CD14-positive monocyte (primary cell): Measurements from ENCODE around the gene ARHGAP21. TPM values are rescaled to one million over a fixed set of nuclear protein-coding genes. Genes with fewer than 3 reads are reported as not detected.

ENCODE experiments used
- DNase-seq, 3 donors: peaks; one replicate each; pipeline ENCODE4 v3.0.0-alpha.2; 2011 to 2022
- H2AFZ ChIP-seq: 2 replicates; pipeline ENCODE4 v1.6.0; 2012; ENCODE audit warnings: mild to moderate bottlenecking, low read depth, low read length, inconsistent platforms; ENCODE audit not compliant: insufficient read depth, poor library complexity, severe bottlenecking
- H3K27ac ChIP-seq, 2 donors: 1 replicate in 1 of 2; 2 replicates in 1 of 2; pipeline ENCODE4 v1.5.1; 2012 to 2013; ENCODE audit warnings: low read length in 2 of 2, control low read depth in 1 of 2, inconsistent platforms in 1 of 2, low read depth in 1 of 2, mild to moderate bottlenecking in 1 of 2
- H3K27me3 ChIP-seq, 2 donors: one replicate each; pipeline versions ENCODE4 v1.6.0 to v1.6.1; 2011 to 2013; ENCODE audit warnings: low read length in 2 of 2; ENCODE audit not compliant: control insufficient read depth in 2 of 2, insufficient read depth in 2 of 2
- H3K36me3 ChIP-seq, 2 donors: replicated peaks in 1 of 2; 1 replicate in 1 of 2; 2 replicates in 1 of 2; pipeline versions ENCODE4 v1.5.1 to v1.6.1; 2012 to 2013; ENCODE audit warnings: low read length in 2 of 2, control low read depth in 1 of 2, inconsistent platforms in 1 of 2, mild to moderate bottlenecking in 1 of 2; ENCODE audit not compliant: insufficient read depth in 2 of 2, control insufficient read depth in 1 of 2
- H3K4me1 ChIP-seq, 2 donors: 1 replicate in 1 of 2; 2 replicates in 1 of 2; pipeline versions ENCODE4 v1.5.1 to v1.6.1; 2012 to 2013; ENCODE audit warnings: low read length in 2 of 2, control low read depth in 1 of 2, inconsistent platforms in 1 of 2, mild to moderate bottlenecking in 1 of 2, moderate library complexity in 1 of 2; ENCODE audit not compliant: insufficient read depth in 2 of 2, control insufficient read depth in 1 of 2
- H3K4me2 ChIP-seq: replicated peaks from 2 replicates; pipeline ENCODE3; 2012; ENCODE audit warnings: low read length, moderate library complexity, mild to moderate bottlenecking; ENCODE audit not compliant: poor library complexity, severe bottlenecking; ENCODE audit errors: extremely low read depth
- H3K4me3 ChIP-seq, 3 experiments: fragments of 200-600 bp in 1 of 3; sonication (generic) in 1 of 3; replicated peaks in 1 of 3; 1 replicate in 2 of 3; 2 replicates in 1 of 3; pipeline ENCODE4 v1.5.1; 2011 to 2013; ENCODE audit warnings: low read length in 3 of 3, mild to moderate bottlenecking in 3 of 3, control low read depth in 2 of 3, low read depth in 2 of 3, inconsistent platforms in 1 of 3, moderate library complexity in 1 of 3
- H3K79me2 ChIP-seq: 2 replicates; pipeline ENCODE4 v1.6.0; 2012; ENCODE audit warnings: mild to moderate bottlenecking, control low read depth, inconsistent platforms, low read length, moderate library complexity; ENCODE audit not compliant: insufficient read depth
- H3K9ac ChIP-seq: 2 replicates; pipeline ENCODE4 v1.6.0; 2017; ENCODE audit warnings: low read length, mild to moderate bottlenecking; ENCODE audit not compliant: insufficient read depth, poor library complexity, severe bottlenecking
- H3K9me3 ChIP-seq, 2 donors: replicated peaks in 1 of 2; 1 replicate in 1 of 2; 2 replicates in 1 of 2; pipeline versions ENCODE4 v1.5.1 to v1.6.1; 2012 to 2013; ENCODE audit warnings: low read length in 2 of 2, control low read depth in 1 of 2; ENCODE audit not compliant: control insufficient read depth in 1 of 2, insufficient read depth in 1 of 2
- H4K20me1 ChIP-seq: 2 replicates; pipeline ENCODE4 v1.6.0; 2012; ENCODE audit warnings: mild to moderate bottlenecking, low read length, control low read depth, moderate library complexity; ENCODE audit not compliant: insufficient read depth
- H3K27ac Mint-ChIP-seq, 7 donors: one replicate each; pipeline ENCODE4 v1.8.0; 2020; ENCODE audit warnings: mild to moderate bottlenecking in 7 of 7, mixed read lengths in 7 of 7, moderate library complexity in 6 of 7, inconsistent platforms in 2 of 7
- H3K27me3 Mint-ChIP-seq, 3 donors: one replicate each; pipeline ENCODE4 v1.8.0; 2021 to 2022; ENCODE audit warnings: low read depth in 3 of 3, mild to moderate bottlenecking in 3 of 3, mixed read lengths in 3 of 3, moderate library complexity in 3 of 3, inconsistent platforms in 1 of 3
- H3K36me3 Mint-ChIP-seq, 2 donors: one replicate each; pipeline ENCODE4 v1.8.0; 2020; ENCODE audit warnings: mixed read lengths in 2 of 2, inconsistent platforms in 1 of 2, mild to moderate bottlenecking in 1 of 2
- H3K4me1 Mint-ChIP-seq: one replicate; pipeline ENCODE4 v1.8.0; 2020; ENCODE audit warnings: mild to moderate bottlenecking, mixed read lengths
- H3K4me3 Mint-ChIP-seq, 2 donors: one replicate each; pipeline ENCODE4 v1.8.0; 2020; ENCODE audit warnings: mild to moderate bottlenecking in 2 of 2, mixed read lengths in 2 of 2, moderate library complexity in 1 of 2
- H3K9me3 Mint-ChIP-seq, 7 donors: one replicate each; pipeline ENCODE4 v1.8.0; 2020 to 2022; ENCODE audit warnings: mixed read lengths in 7 of 7, mild to moderate bottlenecking in 6 of 7, moderate library complexity in 6 of 7, inconsistent platforms in 2 of 7
- CTCF ChIP-seq: fragments of 200-600 bp; IDR thresholded peaks from one replicate; pipeline ENCODE4 v1.8.0; 2022; ENCODE audit warnings: antibody characterized with exemption, mild to moderate bottlenecking
- WGBS: methylation state at CpG from one replicate; pipeline ENCODE4 v1.1.5; 2013; ENCODE audit warnings: missing lambda C conversion rate; ENCODE audit not compliant: insufficient coverage; 5-methylcytosine and 5-hydroxymethylcytosine counted together
- intact Hi-C, 2 donors: fragments of 100-400 bp; cut with micrococcal nuclease; formaldehyde crosslinking; loops; one replicate each; pipeline versions ENCODE4 v1.15.0 to v1.15.1; 2023
- polyA plus RNA-seq, 3 donors: library from polyadenylated mRNA; depleted of rRNA in 1 of 3; unstranded in 2 of 3; stranded (reverse) in 1 of 3; fragments of 300-500 nt in 2 of 3; fragments of >200 nt in 1 of 3; fragmentation: Illumina TruSeq in 2 of 3; gene quantifications; 1 replicate in 2 of 3; 2 replicates in 1 of 3; pipeline ENCODE4 v1.2.3, GENCODE V29; 2012 to 2021
- small RNA-seq: library from RNA; depleted of rRNA; stranded (forward); fragments of <200 nt; gene quantifications from one replicate; pipeline ENCODE3, GENCODE V24; 2012; ENCODE audit warnings: low read depth; ENCODE audit not compliant: insufficient read length

ARHGAP21 gene
- polyA plus RNA-seq, 3 donors = 2.1 to 20.0 (median 3.4) TPM

- H3K4me3 Mint-ChIP-seq = no peak overlapping the region
- Histone ChIP-seq H3K9me3 (no peaks in the 10 kb centered on the region), H3K27ac (no peak overlapping the region), H3K4me3 (no peak overlapping the region), H3K27me3 (no peaks in the 10 kb centered on the region), H3K4me2 (no peak overlapping the region), H3K36me3 (no peaks in the 10 kb centered on the region), H2AFZ (no peak overlapping the region), H3K9ac (no peak overlapping the region), H3K79me2 (no peaks in the 10 kb centered on the region), H4K20me1 (no peaks in the 10 kb centered on the region), H3K4me1 (no peaks in the 10 kb centered on the region)
- no peak for TF ChIP-seq CTCF
- peaks cover 0 to 3% (median 0%) of the 10 kb centered on the region in 7 donors for H3K9me3 Mint-ChIP-seq
- no peak overlapping the region for H3K27ac Mint-ChIP-seq
- intact Hi-C loops = no loop called here
- no CpG with 5 or more reads among the region's 4 CpGs for WGBS
- DNase-seq = no peak
- H3K36me3 Mint-ChIP-seq = no peaks in the 10 kb centered on the region
- peaks cover 1 to 3% (median 2%) of the 10 kb centered on the region in 3 donors for H3K27me3 Mint-ChIP-seq
- no peaks in the 10 kb centered on the region for H3K4me1 Mint-ChIP-seq
Observed at GRCh38 chr10:24533981-24534380, 189.7 kb downstream of the ARHGAP21 start.

Small RNA genes within 50 kb of the gene (small RNA-seq; reads per million reads assigned to genes)
- not detected for gene RNA5SP305

Other genes with a start within 250 kb of the ARHGAP21 start
- gene PRTFDC1, start 228.7 kb upstream of the ARHGAP21 start, polyA plus RNA-seq = not detected